ENCODE results near the gene IL17REL.

- TF ChIP-seq GATA3 (IDR thresholded peaks at IDR 0.05; ENCODE audit: low read depth, low read length) (no peak), GATA2 (IDR thresholded peaks at IDR 0.05; ENCODE audit: low read depth, low read length) (no peak)
Observed at GRCh38 chr22:50060441-50061140, 48.0 kb upstream of the IL17REL start.

Measured in SH-SY5Y (cell line).